ENCODE results near the gene MS4A12. TPM values are rescaled to one million over a fixed set of nuclear protein-coding genes. Genes with fewer than 3 reads are reported as not detected.
"Not testable (repeated sequence)": the region's sequence is repeated elsewhere in the genome, so short reads cannot be mapped to it uniquely, and the experiment has no call there.

Gene MS4A12
- not detected for total RNA-seq

- peaks cover 26 to 28% of the 10 kb centered on the region in 2 donors for H3K27me3 Mint-ChIP-seq
- no peak within 1 kb of the TSS for H3K27ac Mint-ChIP-seq
Measured at GRCh38 chr11:60492488-60493009, at the start of gene MS4A12. Gene MS4A12 (plus strand): TSS chr11:60492778. CDS start chr11:60497319, 4,541 bp downstream.

GRCh38 chr11:60447070-60447469, 45.5 kb upstream of the MS4A12 start:
- H3K27ac Mint-ChIP-seq = peak overlapping the region; percentile 66 to 77
- ATAC-seq (no peak), DNase-seq (ENCODE audit: low spot score) (no peak)
- peaks cover 15 to 22% of the 10 kb centered on the region in 2 donors for H3K4me1 Mint-ChIP-seq (ENCODE audit: low read depth in 2 of 2)
- no peaks in the 10 kb centered on the region for H3K9me3 Mint-ChIP-seq
- no peaks in the 10 kb centered on the region for H3K36me3 Mint-ChIP-seq
- no peaks in the 10 kb centered on the region for H3K27me3 Mint-ChIP-seq
- H3K4me3 Mint-ChIP-seq = peak overlapping the region; percentile 75

More at GRCh38 chr11:60492488-60493009, at the start of gene MS4A12:
- Mint-ChIP-seq H3K36me3 (no peaks in the 10 kb centered on the region), H3K9me3 (no peaks in the 10 kb centered on the region), H3K4me3 (no peak within 1 kb of the TSS), H3K4me1 (ENCODE audit: low read depth in 2 of 2) (no peaks in the 10 kb centered on the region)
- DNase-seq (ENCODE audit: low spot score) (no peak), ATAC-seq (no peak)

- ATAC-seq = no peak
- Mint-ChIP-seq H3K27ac (peak overlapping the region in 1 of 2 donors; percentile 77), H3K9me3 (no peaks in the 10 kb centered on the region), H3K4me1 (ENCODE audit: low read depth in 2 of 2) (peaks cover 15 to 22% of the 10 kb centered on the region in 2 donors), H3K36me3 (no peaks in the 10 kb centered on the region), H3K4me3 (no peak overlapping the region), H3K27me3 (no peaks in the 10 kb centered on the region)
- DNase-seq (ENCODE audit: low spot score) = no peak
Measured at GRCh38 chr11:60447846-60448245, 44.7 kb upstream of the MS4A12 start.

- not testable (repeated sequence) for H3K9me3 Mint-ChIP-seq; H3K4me3 Mint-ChIP-seq; H3K27ac Mint-ChIP-seq; H3K27me3 Mint-ChIP-seq; DNase-seq (ENCODE audit: low spot score); ATAC-seq; H3K36me3 Mint-ChIP-seq
- H3K4me1 Mint-ChIP-seq (ENCODE audit: low read depth in 2 of 2) = peaks cover 17 to 25% of the 10 kb centered on the region in 2 donors
Measured at GRCh38 chr11:60451185-60451584, 41.4 kb upstream of the MS4A12 start.

- no peak overlapping the region for H3K4me3 Mint-ChIP-seq
- no peak for ATAC-seq
Measured at GRCh38 chr11:60454212-60454611, 38.4 kb upstream of the MS4A12 start.

GRCh38 chr11:60455531-60456042, 37.0 kb upstream of the MS4A12 start, which contains the start of gene MS4A1:
Gene MS4A1 (plus strand): TSS chr11:60455847. CDS start chr11:60462375, 6,528 bp downstream.
- Mint-ChIP-seq H3K27me3 (peaks cover 10 to 16% of the 10 kb centered on the region in 2 donors), H3K27ac (no peak within 1 kb of the TSS), H3K4me1 (ENCODE audit: low read depth in 2 of 2) (peaks cover 5 to 9% of the 10 kb centered on the region in 2 donors), H3K4me3 (no peak within 1 kb of the TSS), H3K36me3 (no peaks in the 10 kb centered on the region), H3K9me3 (no peaks in the 10 kb centered on the region)
- DNase-seq (ENCODE audit: low spot score) (no peak), ATAC-seq (peak in 1 of 2 donors; percentile 57)

More at GRCh38 chr11:60454212-60454611, 38.4 kb upstream of the MS4A12 start:
- Mint-ChIP-seq H3K9me3 (no peaks in the 10 kb centered on the region), H3K36me3 (no peaks in the 10 kb centered on the region), H3K27me3 (peaks cover 10 to 16% of the 10 kb centered on the region in 2 donors), H3K4me1 (ENCODE audit: low read depth in 2 of 2) (peaks cover 5 to 9% of the 10 kb centered on the region in 2 donors), H3K27ac (no peak overlapping the region)
- no peak for DNase-seq (ENCODE audit: low spot score)

GRCh38 chr11:60457576-60457975, 35.0 kb upstream of the MS4A12 start:
- Mint-ChIP-seq H3K27me3 (peaks cover 10 to 16% of the 10 kb centered on the region in 2 donors), H3K9me3 (no peaks in the 10 kb centered on the region), H3K4me1 (ENCODE audit: low read depth in 2 of 2) (peaks cover 5 to 9% of the 10 kb centered on the region in 2 donors)

GRCh38 chr11:60459345-60459744, 33.2 kb upstream of the MS4A12 start:
- Mint-ChIP-seq H3K27ac (no peak overlapping the region), H3K4me1 (ENCODE audit: low read depth in 2 of 2) (peaks cover 5 to 12% of the 10 kb centered on the region in 2 donors), H3K27me3 (peaks cover 12 to 16% of the 10 kb centered on the region in 2 donors), H3K4me3 (no peak overlapping the region), H3K36me3 (no peaks in the 10 kb centered on the region), H3K9me3 (no peaks in the 10 kb centered on the region)
- DNase-seq (ENCODE audit: low spot score) (no peak), ATAC-seq (no peak)

More at GRCh38 chr11:60457576-60457975, 35.0 kb upstream of the MS4A12 start:
- H3K36me3 Mint-ChIP-seq = no peaks in the 10 kb centered on the region
- H3K4me3 Mint-ChIP-seq = no peak overlapping the region
- DNase-seq (ENCODE audit: low spot score) = no peak
- no peak overlapping the region for H3K27ac Mint-ChIP-seq
- ATAC-seq = no peak

GRCh38 chr11:60468829-60469228, 23.7 kb upstream of the MS4A12 start:
- Mint-ChIP-seq H3K4me1 (ENCODE audit: low read depth in 2 of 2) (no peaks in the 10 kb centered on the region), H3K27ac (no peak overlapping the region), H3K9me3 (no peaks in the 10 kb centered on the region), H3K36me3 (no peaks in the 10 kb centered on the region), H3K4me3 (no peak overlapping the region), H3K27me3 (peaks cover 12 to 39% of the 10 kb centered on the region in 2 donors)
- no peak for DNase-seq (ENCODE audit: low spot score)
- ATAC-seq = no peak

- H3K27me3 Mint-ChIP-seq = peaks cover 10 to 39% of the 10 kb centered on the region in 2 donors
- no peaks in the 10 kb centered on the region for H3K9me3 Mint-ChIP-seq
- H3K27ac Mint-ChIP-seq = no peak overlapping the region
- ATAC-seq (no peak), DNase-seq (ENCODE audit: low spot score) (no peak)
- H3K36me3 Mint-ChIP-seq = no peaks in the 10 kb centered on the region
- no peak overlapping the region for H3K4me3 Mint-ChIP-seq
- no peaks in the 10 kb centered on the region for H3K4me1 Mint-ChIP-seq (ENCODE audit: low read depth in 2 of 2)
Measured at GRCh38 chr11:60469723-60470122, 22.9 kb upstream of the MS4A12 start.

- ATAC-seq = no peak
- no peak overlapping the region for H3K4me3 Mint-ChIP-seq
- no peak for DNase-seq (ENCODE audit: low spot score)
- no peaks in the 10 kb centered on the region for H3K36me3 Mint-ChIP-seq
- H3K4me1 Mint-ChIP-seq (ENCODE audit: low read depth in 2 of 2) = peaks cover 0 to 2% of the 10 kb centered on the region in 2 donors
- no peak overlapping the region for H3K27ac Mint-ChIP-seq
- H3K27me3 Mint-ChIP-seq = peaks cover 20 to 39% of the 10 kb centered on the region in 2 donors
- no peaks in the 10 kb centered on the region for H3K9me3 Mint-ChIP-seq
Measured at GRCh38 chr11:60477035-60477445, 15.5 kb upstream of the MS4A12 start.

- ATAC-seq = no peak
Measured at GRCh38 chr11:60482361-60482760, 10.2 kb upstream of the MS4A12 start.

GRCh38 chr11:60485987-60486386, 6.6 kb upstream of the MS4A12 start:
- peaks cover 11 to 35% of the 10 kb centered on the region in 2 donors for H3K27me3 Mint-ChIP-seq
- ATAC-seq = peak in 1 of 2 donors; percentile 61
- H3K9me3 Mint-ChIP-seq = no peaks in the 10 kb centered on the region
- no peak overlapping the region for H3K4me3 Mint-ChIP-seq
- H3K27ac Mint-ChIP-seq = no peak overlapping the region
- no peaks in the 10 kb centered on the region for H3K36me3 Mint-ChIP-seq
- DNase-seq (ENCODE audit: low spot score) = no peak
- peaks cover 4 to 9% of the 10 kb centered on the region in 2 donors for H3K4me1 Mint-ChIP-seq (ENCODE audit: low read depth in 2 of 2)

More at GRCh38 chr11:60482361-60482760, 10.2 kb upstream of the MS4A12 start:
- no peak overlapping the region for H3K4me3 Mint-ChIP-seq
- H3K9me3 Mint-ChIP-seq = no peaks in the 10 kb centered on the region
- DNase-seq (ENCODE audit: low spot score) = no peak
- H3K36me3 Mint-ChIP-seq = no peaks in the 10 kb centered on the region
- H3K4me1 Mint-ChIP-seq (ENCODE audit: low read depth in 2 of 2) = peaks cover 4 to 9% of the 10 kb centered on the region in 2 donors
- no peak overlapping the region for H3K27ac Mint-ChIP-seq
- peaks cover 18 to 42% of the 10 kb centered on the region in 2 donors for H3K27me3 Mint-ChIP-seq

- H3K4me1 Mint-ChIP-seq (ENCODE audit: low read depth in 2 of 2) = no peaks in the 10 kb centered on the region
- no peaks in the 10 kb centered on the region for H3K36me3 Mint-ChIP-seq
- peaks cover 29 to 31% of the 10 kb centered on the region in 2 donors for H3K27me3 Mint-ChIP-seq
- no peak overlapping the region for H3K27ac Mint-ChIP-seq
- no peaks in the 10 kb centered on the region for H3K9me3 Mint-ChIP-seq
- H3K4me3 Mint-ChIP-seq = no peak overlapping the region
- DNase-seq (ENCODE audit: low spot score) (no peak), ATAC-seq (no peak)
Measured at GRCh38 chr11:60493454-60493853, 876 bp downstream of the MS4A12 start.

All from natural killer cell treated with Interleukin-12 subunit alpha and Interleukin-12 subunit beta and Interleukin-15 and Interleukin-18, amount 100 ng/mL, for 72 hours (primary cell).